NOMO-1 (cell line): ENCODE results near the gene ETV2.
"Not testable (repeated sequence)": the region's sequence is repeated elsewhere in the genome, so short reads cannot be mapped to it uniquely, and the experiment has no call there.

Experiments
- DNase-seq, 2 experiments: peaks; one replicate each; lab custom pipeline; 2025; ENCODE audit not compliant: unreplicated experiment in 2 of 2; lab: John Stamatoyannopoulos, UW

The ETV2 gene, protein sequence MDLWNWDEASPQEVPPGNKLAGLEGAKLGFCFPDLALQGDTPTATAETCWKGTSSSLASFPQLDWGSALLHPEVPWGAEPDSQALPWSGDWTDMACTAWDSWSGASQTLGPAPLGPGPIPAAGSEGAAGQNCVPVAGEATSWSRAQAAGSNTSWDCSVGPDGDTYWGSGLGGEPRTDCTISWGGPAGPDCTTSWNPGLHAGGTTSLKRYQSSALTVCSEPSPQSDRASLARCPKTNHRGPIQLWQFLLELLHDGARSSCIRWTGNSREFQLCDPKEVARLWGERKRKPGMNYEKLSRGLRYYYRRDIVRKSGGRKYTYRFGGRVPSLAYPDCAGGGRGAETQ

DNA sequence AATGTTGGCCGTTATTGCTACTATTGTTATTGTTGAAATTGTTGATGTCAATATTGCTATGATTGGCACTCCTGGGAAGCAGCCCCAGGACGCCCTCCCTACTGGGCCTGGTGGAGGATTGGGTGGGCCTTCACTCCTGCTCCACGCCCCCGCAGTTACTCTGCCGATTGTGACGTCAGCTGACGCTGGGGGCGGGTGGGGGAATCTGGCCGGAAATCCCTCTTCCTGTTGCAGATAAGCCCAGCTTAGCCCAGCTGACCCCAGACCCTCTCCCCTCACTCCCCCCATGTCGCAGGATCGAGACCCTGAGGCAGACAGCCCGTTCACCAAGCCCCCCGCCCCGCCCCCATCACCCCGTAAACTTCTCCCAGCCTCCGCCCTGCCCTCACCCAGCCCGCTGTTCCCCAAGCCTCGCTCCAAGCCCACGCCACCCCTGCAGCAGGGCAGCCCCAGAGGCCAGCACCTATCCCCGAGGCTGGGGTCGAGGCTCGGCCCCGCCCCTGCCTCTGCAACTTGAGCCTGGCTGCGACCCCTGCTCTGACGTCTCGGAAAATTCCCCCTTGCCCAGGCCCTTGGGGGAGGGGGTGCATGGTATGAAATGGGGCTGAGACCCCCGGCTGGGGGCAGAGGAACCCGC lies at the start of gene ETV2:
Gene ETV2, plus strand, starts transcription at position 231 of the 637 bp plus-strand sequence. CDS start 716 bp downstream, outside the sequence.
- no peak for DNase-seq

DNA sequence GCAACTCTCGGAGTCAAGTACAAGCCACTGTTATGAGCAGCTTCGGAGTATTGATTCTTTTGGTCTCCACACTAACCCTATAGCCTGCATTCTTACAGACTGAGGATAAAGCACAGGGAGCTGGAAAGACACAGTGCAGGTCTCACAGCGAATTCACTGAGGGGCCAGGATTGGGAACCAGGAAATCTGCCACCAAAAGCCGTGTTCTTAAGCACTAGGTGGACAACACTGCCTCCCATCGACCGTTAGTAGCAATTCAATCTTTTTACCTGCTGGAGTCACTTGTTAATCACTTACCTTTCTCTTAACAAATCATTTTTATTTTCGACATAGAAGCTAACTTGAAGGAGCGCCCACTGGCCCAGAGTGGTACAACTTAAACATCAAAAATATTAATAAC lies 49.3 kb upstream of the ETV2 start:
- peak in 1 of 2 experiments; percentile 24 for DNase-seq

DNA sequence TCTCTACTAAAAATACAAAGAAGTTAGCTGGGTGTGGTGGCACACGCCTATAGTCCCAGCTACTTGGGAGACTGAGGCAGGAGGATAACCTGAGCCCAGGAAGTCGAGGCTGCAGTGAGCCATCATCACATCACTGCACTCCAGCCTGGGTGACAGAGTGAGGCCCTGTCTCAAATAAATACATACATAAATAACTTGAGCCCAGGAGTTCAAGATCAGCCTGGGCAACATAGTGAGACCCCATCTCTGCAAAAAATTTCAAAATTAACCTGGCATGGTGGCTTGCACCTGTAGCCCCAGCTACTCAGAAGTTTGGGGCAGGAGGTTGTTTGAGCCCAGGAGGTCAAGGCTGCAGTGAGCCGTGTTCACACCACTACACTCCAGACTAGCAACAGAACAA lies 46.5 kb upstream of the ETV2 start:
- DNase-seq = not testable (repeated sequence)

DNA sequence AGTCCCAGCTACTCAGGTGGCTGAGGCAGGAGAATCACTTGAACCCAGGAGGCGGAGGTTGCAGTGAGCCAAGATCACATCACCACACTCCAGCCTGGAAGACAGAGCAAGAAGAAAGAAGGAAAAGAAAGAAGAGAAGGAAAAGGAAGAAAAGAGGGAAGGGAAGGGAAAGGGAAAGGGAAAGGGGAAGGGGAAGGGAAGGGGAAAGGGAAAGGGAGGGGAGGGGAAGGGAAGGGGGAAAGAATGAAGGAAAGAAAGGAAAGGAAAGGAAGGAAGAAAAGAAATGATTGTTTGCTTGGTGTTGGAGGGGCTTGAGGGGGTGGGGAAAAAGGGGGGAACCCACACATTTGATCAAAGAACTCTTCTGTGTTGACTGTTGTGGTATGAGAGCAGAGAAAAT lies 45.6 kb upstream of the ETV2 start:
- DNase-seq = no peak

DNA sequence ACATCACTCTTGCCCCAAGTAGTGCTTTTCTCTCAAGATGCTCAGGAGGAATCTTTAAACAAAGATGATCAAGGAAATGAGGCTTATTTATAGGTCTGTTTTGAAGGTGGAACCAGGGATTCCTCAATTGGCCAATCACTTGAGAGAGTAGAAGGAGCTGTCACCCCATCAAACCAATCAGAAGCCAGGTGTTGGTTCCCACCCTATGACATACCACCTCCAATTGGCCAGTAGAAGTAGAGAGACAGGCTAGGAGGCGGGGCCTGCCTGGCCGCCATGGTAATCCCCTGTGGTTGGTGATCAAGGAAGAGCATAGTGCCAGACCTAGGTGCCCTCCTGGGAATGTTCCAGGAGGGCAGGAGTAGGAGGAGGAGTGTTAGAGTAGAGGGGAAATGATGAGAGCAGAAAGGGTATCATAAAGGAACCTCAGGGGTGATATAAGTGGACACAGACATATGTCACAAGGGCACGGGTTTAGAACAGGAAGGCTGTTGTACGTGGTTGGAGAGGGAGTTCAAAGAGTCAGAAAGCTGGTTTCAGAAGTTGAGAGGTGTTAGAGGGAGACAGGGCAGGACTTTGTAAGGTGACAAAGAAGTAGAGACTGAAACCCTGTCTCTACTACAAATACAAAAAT lies 45.1 kb upstream of the ETV2 start:
- no peak for DNase-seq

DNA sequence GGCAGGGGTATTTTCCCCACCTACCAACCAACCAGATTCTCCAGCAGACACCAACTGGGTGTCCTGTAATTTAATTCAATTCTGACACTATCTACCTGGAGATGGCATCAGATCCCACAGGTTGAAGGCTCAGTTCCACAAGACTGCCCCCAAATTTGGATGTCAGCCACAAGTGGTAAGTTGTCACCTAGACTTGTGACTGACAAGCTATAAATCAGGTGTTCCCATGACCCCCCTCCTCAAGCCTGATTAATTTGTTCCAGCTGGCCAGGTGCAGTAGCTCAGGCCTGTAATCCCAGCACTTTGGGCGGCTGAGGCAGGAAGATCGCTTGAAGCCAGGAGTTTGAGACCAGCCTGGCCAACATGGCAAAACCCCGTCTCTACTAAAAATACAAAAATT lies 39.6 kb upstream of the ETV2 start:
- DNase-seq = no peak

DNA sequence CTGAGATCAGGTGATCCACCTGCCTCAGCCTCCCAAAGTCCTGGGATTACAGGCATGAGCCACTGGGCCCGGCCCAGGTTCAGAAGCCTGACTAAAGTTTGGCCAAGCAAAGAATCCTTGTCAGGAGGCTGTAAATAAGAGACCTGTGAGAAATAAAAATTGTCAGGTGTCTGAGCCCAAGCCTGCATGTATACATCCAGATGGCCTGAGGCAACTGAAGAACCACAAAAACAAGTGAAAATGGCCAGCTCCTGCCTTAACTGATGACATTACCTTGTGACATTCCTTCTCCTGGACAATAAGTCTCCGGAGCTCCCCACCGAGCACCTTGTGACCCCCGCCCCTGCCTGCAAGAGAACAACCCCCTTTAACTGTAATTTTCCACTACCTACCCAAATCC lies 37.1 kb upstream of the ETV2 start:
- not testable (repeated sequence) for DNase-seq

DNA sequence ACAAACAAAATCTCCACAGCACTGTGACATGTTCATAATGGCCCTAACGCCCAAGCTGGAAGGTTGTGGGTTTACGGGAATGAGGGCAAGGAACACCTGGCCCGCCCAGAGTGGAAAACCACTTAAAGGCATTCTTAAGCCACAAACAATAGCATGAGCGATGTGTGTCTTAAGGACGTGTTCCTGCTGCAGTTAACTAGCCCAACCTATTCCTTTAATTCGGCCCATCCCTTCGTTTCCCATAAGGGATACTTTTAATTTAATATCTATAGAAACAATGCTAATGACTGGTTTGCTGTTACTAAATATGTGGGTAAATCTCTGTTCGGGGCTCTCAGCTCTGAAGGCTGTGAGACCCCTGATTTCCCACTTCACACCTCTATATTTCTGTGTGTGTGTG lies 34.4 kb upstream of the ETV2 start:
- not testable (repeated sequence) for DNase-seq

DNA sequence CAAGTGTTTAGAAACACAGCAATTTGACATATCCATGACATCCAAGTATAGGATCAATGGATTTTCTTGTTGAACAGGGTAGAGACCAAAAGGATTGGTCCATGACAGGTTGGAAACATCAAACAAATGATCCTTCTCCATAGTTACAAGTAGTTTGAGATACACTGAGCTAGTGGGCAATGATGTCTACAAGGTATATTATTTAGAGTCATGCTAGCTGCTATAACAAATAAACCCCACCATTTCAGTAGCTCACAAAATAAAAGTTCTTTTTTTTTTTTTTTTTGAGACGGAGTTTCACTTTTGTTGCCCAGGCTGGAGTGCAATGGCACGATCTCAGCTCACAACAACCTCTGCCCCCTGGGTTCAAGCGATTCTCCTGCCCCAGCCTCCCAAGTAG lies 33.9 kb upstream of the ETV2 start:
- DNase-seq = no peak

DNA sequence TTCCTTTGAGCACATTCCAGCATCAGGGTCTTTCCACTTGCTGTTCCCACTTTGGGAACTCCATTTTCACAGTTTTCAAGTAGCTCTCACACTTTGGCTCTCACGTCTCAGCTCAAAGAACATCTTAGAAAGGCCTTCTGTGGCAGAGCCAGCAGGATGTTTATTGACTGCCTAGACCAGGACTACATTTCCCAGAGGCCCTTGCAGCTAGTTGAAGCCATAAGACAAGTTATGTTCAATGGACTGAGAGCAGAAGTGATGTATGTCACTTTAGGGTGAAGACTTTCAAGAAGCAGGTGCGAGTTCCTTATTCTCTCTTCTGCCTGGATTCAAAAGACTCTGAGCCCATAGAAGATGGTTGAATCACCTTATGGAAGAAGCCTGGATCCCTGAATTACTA lies 33.3 kb upstream of the ETV2 start:
- peak in 1 of 2 experiments; percentile 8 for DNase-seq

DNA sequence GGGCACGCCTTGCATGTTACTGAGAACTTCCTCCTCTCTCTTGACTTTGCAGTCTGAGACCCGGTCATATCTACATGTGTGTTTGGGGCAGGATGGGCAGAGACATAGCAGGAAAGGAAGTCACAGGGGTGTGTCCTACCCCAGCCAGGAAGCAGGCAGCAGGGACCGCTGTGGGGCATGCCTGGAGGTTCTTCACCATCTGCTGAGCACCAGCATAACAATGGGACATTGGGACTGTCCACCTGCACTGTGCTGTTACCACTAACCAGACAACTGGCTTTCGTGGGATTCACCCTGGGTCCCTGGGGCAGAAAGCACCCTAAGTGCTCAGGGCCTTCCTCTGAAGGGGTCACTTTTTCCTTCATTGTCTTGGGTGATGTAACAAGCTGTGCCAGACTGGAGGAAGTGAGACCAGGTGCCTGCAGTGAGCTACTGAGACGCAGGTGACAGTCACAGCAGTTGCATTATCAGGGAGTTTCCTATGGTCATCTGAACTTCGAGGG lies 31.6 kb upstream of the ETV2 start:
- DNase-seq = peak; percentile 47 to 55

DNA sequence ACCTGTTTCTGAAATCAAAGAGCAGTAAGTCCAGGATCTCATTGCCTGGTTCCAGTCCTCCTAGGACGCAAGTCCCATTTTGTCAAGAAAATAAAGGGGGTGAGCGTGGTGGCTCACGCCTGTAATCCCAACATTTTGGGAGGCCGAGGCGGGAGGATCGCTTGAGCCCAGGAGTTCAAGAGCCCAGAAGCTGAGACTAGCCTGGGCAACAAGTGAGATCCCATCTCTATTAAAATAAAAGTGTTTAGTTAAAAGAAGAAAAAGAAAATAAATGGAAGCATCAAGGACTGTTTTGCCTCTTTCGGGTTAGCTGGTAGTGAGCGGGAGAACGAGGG lies 29.4 kb upstream of the ETV2 start:
- no peak for DNase-seq

DNA sequence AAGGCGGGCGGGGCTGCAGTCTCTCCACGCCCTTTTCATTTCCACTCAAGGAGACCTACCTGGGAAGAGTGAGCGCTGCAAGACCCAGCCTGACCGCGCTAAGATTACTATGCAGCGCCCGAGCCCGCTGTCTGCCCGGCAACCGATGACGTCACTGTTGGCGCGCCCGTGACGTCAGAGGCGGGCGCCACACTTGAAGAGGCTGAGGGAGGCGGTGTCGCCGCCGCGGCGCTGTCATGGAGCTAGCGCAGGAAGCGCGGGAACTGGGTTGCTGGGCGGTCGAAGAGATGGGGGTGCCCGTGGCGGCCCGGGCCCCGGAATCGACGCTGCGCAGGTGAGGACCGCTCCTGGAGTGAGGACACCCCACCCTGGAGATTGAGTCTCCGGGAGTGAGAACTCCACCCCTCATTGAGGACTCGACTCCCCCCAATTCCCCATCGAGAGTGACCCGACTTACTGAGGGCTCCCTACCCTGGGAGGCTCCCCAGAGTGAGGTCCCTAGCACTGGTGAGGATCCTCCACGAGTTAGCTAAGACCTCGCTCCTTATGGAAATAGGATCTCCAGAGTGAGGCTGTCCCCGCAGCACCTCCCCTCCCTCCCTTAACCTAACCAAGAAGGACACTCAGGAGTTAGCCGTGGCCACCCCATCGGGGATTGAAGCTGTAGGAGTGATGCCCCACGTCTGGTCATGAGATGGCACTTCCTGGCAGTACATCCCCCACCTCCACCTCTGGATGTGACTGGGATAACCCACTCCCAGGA lies 28.8 kb upstream of the ETV2 start, which contains the start of gene HAUS5:
Gene HAUS5, plus strand, starts transcription at position 177 of the 763 bp plus-strand sequence. Its CDS starts 60 bp downstream, at position 237.
- peak; percentile 89 to 95 for DNase-seq

DNA sequence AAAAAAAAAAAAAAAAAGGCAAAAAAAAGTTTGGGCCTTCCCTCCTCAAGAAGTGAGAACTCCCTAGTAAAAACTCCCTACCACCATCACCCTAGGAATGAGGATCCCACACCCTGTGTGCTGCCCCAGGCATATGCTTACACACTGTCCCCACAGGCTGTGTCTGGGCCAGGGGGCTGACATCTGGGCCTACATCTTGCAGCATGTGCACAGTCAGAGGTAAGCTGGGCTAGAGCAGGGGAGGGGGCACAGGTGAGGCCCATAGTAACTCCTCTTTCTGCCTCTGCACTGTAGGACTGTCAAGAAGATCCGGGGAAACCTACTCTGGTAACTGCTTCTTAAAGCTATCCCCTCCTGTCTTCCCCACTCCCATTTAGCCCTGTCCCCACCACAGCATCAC lies 28.0 kb upstream of the ETV2 start:
- no peak for DNase-seq

DNA sequence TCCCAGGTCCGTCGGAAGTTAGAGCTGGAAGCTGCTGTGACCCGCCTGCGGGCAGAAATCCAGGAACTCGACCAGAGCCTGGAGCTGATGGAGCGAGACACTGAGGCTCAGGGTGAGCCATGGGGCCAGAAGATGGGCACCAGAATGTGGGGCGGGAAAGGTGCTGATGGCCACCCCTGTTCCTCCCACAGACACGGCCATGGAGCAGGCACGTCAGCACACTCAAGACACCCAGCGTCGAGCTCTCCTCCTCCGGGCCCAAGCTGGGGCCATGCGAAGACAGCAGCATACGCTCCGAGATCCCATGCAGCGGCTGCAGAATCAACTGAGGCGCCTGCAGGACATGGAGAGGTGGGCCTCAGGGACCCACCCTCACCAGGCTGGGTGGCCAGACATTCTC lies 26.5 kb upstream of the ETV2 start:
- DNase-seq = no peak

DNA sequence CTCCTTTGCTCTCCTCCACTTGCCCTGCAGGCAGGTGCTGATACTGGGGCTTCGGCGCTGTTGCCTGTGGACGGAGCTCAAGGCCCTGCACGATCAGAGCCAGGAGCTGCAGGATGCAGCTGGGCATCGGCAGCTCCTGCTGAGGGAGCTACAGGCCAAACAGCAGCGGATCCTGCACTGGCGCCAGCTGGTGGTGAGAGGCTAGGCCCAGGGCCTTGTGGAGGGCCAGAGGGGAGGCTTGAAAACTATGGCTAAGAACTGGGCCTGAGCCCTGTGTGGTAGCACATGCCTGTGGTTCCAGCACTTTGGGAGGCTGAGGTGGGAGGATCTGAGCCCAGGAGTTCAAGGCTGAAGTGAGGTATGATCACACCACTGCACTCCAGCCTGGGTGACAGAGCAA lies 22.7 kb upstream of the ETV2 start:
- DNase-seq = no peak

DNA sequence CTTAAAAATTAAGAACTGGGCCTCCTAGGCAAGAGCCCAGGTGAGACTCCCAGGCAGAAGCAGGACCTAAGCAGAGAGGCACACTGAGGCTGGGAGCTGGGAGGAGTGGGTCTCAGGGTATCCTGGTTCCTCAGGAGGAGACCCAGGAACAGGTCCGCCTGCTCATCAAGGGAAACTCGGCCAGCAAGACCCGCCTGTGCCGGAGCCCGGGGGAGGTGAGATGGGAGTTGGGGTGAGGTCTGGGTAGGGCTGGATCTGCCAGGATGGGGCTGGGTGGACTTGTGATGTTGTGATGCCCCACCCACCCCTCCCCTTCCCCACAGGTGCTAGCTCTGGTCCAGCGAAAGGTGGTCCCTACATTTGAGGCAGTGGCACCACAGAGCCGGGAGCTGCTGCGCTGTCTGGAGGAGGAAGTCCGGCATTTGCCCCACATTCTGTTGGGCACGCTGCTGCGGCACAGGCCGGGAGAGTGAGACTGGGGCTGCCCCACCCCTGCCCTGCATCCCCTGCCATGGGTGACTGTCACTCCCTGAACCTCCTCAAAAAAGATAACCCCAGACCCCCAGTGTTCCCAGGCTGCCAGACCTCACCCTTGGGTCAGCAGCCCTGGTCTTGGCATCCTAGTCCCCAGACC lies 22.1 kb upstream of the ETV2 start:
- DNase-seq = no peak

DNA sequence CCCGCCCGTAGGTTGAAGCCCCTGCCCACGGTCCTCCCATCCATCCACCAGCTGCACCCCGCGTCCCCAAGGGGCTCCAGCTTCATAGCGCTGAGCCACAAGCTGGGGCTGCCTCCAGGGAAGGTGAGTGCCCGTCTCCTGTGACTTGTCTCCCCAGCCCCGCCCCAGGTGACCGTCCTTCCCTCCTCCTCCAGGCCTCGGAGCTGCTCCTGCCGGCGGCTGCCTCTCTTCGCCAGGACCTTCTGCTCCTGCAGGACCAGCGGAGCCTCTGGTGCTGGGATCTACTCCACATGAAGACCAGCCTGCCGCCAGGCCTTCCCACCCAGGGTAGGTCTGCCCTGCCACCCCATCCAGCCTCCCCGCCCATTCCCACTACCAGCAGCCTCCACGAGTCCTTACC lies 21.5 kb upstream of the ETV2 start:
- DNase-seq = no peak

DNA sequence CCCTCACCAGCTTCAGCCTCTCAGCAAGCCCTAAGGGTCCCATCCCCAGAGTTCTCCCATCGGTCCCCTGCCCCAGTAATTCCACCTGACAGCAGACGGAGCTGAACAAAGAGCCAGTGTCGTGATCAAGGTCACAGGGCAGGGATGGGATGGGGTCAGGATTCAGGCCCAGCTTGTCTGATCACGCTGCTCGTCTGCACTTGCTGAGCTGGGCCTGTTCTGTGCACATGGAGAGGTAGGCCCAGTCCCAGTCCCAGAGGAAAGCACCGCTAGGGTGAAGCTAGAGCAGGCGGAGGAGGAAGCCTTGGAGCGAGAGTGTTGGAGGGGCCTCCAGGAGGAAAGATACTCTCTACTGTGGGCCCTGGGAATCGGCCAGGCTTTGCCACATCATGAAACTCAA lies 19.8 kb upstream of the ETV2 start:
- DNase-seq = no peak

DNA sequence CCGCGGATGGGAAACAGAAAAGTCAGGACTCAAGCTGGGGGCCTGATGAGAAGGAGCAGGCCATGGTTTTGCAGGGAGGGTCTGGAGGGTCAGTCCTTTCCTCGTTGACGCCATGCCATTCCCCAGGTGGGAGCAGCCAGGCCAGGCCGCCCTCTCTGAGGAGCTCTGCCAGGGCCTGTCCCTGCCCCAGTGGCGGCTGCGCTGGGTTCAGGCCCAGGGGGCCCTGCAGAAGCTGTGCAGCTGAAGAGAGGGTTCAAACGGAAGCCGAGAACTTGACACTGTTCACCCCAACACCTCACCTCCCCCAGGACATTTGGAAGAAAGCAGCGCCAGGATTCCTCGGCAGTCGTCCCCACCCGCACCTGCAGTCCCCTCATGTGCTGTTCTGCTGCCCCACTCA lies 18.8 kb upstream of the ETV2 start:
- no peak for DNase-seq
